Measurements from ENCODE around the gene GABBR1. TPM values are rescaled to one million over a fixed set of nuclear protein-coding genes. Genes with fewer than 3 reads are reported as not detected.

The GABBR1 gene
- total RNA-seq, 1 experiment from 2014 or later = 146 TPM

- no peak overlapping the region for H4K91ac ChIP-seq (ENCODE audit: insufficient read length, low read depth, low read length)
- H3K36me3 Mint-ChIP-seq (ENCODE audit: insufficient read depth in 1 of 3, low read depth in 3 of 3) = peaks cover 0 to 2% (median 0%) of the 10 kb centered on the region in 3 experiments; a peak in 2 of 7 replicates
Observed at GRCh38 chr6:29530671-29531310, 102.2 kb downstream of the GABBR1 start.

More at GRCh38 chr6:29530671-29531310, 102.2 kb downstream of the GABBR1 start:
- no peaks in the 10 kb centered on the region for H3K23me2 ChIP-seq (ENCODE audit: insufficient read length, low read depth, low read length, poor library complexity, severe bottlenecking)
- Mint-ChIP-seq H3K4me1 (peaks cover 4% of the 10 kb centered on the region in 2 experiments), H3K9me3 (no peaks in the 10 kb centered on the region; a peak in 1 of 5 replicates), H3K27ac (peak overlapping the region in 1 of 3 experiments; percentile 18; a peak in 1 of 7 replicates), H3K4me3 (no peak overlapping the region), H3K27me3 (ENCODE audit: low read depth) (peaks cover 2% of the 10 kb centered on the region; the same call in 1 of the 2 replicates)
- no peak overlapping the region for H3K27ac ChIP-seq (ENCODE audit: insufficient read length, low read depth, low read length)
- H2AFZ ChIP-seq (ENCODE audit: low read length) = no peak overlapping the region
- WGBS (ENCODE audit: extremely low coverage, insufficient read length, low lambda C conversion rate) = no CpG with 5 or more reads among the region's 2 CpGs
- no peaks in the 10 kb centered on the region for H3K9me3 ChIP-seq (ENCODE audit: control insufficient read depth, low read depth, low read length)
- no peaks in the 10 kb centered on the region for H3K79me2 ChIP-seq (ENCODE audit: insufficient read depth, low read length)
- no peak overlapping the region for H3K4me2 ChIP-seq (ENCODE audit: insufficient read depth, insufficient read length, low read length)
- no peak overlapping the region for H2AK5ac ChIP-seq (ENCODE audit: insufficient read length, low read length)
- H3K4me1 ChIP-seq (ENCODE audit: insufficient read depth, low read length) = 0 out of 2 replicates have a peak, but pooled peaks cover 2% of the 10 kb centered on the region
- TF ChIP-seq CTCF (conservative IDR thresholded peaks at IDR 0.05) = no peak
- H3K56ac ChIP-seq (ENCODE audit: insufficient read length, low read depth, low read length) = no peak overlapping the region
- no peak overlapping the region for H3K4ac ChIP-seq (ENCODE audit: low read depth, low read length)
- H4K8ac ChIP-seq (replicated peaks; ENCODE audit: insufficient read length, low read depth, low read length) = no peak overlapping the region
- no peak overlapping the region for H2BK5ac ChIP-seq (ENCODE audit: insufficient read length, low read length)
- no peak overlapping the region for H2BK120ac ChIP-seq (ENCODE audit: low read depth, low read length, poor library complexity, severe bottlenecking)
- H2BK15ac ChIP-seq (ENCODE audit: low read depth, low read length) = no peak overlapping the region
- H4K20me1 ChIP-seq (ENCODE audit: control insufficient read depth, insufficient read depth, insufficient read length) = no peaks in the 10 kb centered on the region
- H2BK20ac ChIP-seq (ENCODE audit: low read depth, low read length, poor library complexity, severe bottlenecking) = no peak overlapping the region
- no peak for DNase-seq
- no peak overlapping the region for H2BK12ac ChIP-seq (ENCODE audit: insufficient read length, low read depth, low read length)
- H3K23ac ChIP-seq (ENCODE audit: insufficient read length, low read depth, low read length) = no peak overlapping the region
- H4K5ac ChIP-seq (ENCODE audit: insufficient read length, low read depth, low read length) = no peak overlapping the region
- no peak overlapping the region for H3K14ac ChIP-seq (ENCODE audit: insufficient read depth, low read length)
- H3K9ac ChIP-seq (ENCODE audit: extremely low read depth, insufficient read length, low read length) = no peak overlapping the region
- no peak overlapping the region for H3K18ac ChIP-seq (ENCODE audit: insufficient read length, low read depth, low read length)
- H3K27me3 ChIP-seq (ENCODE audit: insufficient read depth, low read length) = no peaks in the 10 kb centered on the region
- no peaks in the 10 kb centered on the region for H3K79me1 ChIP-seq (ENCODE audit: insufficient read depth, low read depth, low read length, poor library complexity, severe bottlenecking)
- H3T11ph ChIP-seq (ENCODE audit: low read length) = no peak overlapping the region
